ENCODE measurements around the gene CFAP77.

GRCh38 chr9:132602207-132602606 is 192.2 kb downstream of the CFAP77 start:
- TF ChIP-seq, protein P1, sequence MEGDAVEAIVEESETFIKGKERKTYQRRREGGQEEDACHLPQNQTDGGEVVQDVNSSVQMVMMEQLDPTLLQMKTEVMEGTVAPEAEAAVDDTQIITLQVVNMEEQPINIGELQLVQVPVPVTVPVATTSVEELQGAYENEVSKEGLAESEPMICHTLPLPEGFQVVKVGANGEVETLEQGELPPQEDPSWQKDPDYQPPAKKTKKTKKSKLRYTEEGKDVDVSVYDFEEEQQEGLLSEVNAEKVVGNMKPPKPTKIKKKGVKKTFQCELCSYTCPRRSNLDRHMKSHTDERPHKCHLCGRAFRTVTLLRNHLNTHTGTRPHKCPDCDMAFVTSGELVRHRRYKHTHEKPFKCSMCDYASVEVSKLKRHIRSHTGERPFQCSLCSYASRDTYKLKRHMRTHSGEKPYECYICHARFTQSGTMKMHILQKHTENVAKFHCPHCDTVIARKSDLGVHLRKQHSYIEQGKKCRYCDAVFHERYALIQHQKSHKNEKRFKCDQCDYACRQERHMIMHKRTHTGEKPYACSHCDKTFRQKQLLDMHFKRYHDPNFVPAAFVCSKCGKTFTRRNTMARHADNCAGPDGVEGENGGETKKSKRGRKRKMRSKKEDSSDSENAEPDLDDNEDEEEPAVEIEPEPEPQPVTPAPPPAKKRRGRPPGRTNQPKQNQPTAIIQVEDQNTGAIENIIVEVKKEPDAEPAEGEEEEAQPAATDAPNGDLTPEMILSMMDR (IDR thresholded peaks at IDR 0.05; ENCODE audit: insufficient read depth, low read length, poor library complexity, severe bottlenecking), result no peak
- no peak for TF ChIP-seq EZH2phosphoT487 (conservative IDR thresholded peaks at IDR 0.05; ENCODE audit: low read length)

All from SU-DHL-6 (cell line).